22Rv1 (cell line): ENCODE results near the gene GLI1.

Experiments
- H3K27ac ChIP-seq: fragments of 450-650 bp; 2 replicates; pipeline ENCODE4 v1.5.1; 2017
- ZFX ChIP-seq: fragments of 450-650 bp; IDR thresholded peaks from 2 replicates; pipeline ENCODE4 v1.6.1; 2017; ENCODE audit warnings: antibody characterized with exemption, borderline replicate concordance
- TF ChIP-seq, protein P1 (sequence below): fragments of 450-650 bp; IDR thresholded peaks from 2 replicates; pipeline ENCODE4 v1.5.1; 2017; ENCODE audit warnings: mild to moderate bottlenecking

Gene GLI1

DNA sequence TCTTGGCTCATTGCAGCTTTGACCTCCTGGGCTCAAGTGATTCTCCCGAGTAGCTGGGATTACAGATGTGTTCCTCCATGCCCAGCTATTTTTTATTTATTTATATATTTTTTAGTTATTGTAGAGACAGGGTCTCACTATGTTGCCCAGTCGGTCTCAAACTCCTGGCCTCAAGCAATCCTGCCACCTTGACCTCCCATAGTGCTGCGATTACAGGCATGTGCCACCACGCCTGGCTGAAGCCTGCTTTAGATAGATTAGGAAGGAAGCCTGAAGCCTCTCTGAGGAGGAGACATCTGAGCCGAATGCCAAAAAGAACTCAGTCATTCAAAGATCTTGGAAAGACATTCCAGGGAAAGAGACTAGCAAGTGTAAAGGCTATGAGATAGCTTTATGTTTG is 14.8 kb upstream of the GLI1 start:
- TF ChIP-seq, protein P1, sequence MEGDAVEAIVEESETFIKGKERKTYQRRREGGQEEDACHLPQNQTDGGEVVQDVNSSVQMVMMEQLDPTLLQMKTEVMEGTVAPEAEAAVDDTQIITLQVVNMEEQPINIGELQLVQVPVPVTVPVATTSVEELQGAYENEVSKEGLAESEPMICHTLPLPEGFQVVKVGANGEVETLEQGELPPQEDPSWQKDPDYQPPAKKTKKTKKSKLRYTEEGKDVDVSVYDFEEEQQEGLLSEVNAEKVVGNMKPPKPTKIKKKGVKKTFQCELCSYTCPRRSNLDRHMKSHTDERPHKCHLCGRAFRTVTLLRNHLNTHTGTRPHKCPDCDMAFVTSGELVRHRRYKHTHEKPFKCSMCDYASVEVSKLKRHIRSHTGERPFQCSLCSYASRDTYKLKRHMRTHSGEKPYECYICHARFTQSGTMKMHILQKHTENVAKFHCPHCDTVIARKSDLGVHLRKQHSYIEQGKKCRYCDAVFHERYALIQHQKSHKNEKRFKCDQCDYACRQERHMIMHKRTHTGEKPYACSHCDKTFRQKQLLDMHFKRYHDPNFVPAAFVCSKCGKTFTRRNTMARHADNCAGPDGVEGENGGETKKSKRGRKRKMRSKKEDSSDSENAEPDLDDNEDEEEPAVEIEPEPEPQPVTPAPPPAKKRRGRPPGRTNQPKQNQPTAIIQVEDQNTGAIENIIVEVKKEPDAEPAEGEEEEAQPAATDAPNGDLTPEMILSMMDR = no peak
- no peak for TF ChIP-seq ZFX
- H3K27ac ChIP-seq = no peak overlapping the region

DNA sequence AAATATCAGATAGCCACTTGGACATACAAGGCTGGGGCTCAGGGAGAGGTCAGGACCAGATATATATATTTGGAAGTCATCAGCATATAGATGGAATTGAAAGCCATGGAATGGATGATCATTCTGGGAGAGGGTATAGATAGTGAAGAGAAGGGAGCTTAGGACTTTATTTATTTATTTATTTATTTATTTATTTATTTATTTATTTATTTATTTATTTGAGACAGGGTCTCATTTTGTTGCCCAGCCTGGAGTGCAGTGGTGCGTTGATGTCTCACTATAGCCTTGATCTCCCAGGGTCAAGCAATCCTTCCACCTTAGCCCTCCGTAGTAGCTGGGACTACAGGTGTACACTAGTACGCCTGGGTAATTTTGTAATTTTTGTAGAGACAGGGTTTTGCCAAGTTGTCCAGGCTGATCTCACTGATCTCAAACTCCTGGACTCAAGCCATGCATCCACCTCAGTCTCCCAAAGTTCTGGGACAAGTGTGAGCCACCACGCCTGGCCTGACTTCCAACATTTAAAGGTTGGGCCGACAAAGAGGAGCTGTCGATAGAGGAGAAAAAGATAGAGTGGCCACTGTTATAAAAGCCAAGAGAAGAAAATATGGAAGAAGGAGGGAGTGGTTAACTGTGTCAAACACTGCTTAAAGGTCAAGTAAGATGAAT is 13.2 kb upstream of the GLI1 start:
- no peak overlapping the region for H3K27ac ChIP-seq
- TF ChIP-seq, protein P1 = no peak
- no peak for TF ChIP-seq ZFX

DNA sequence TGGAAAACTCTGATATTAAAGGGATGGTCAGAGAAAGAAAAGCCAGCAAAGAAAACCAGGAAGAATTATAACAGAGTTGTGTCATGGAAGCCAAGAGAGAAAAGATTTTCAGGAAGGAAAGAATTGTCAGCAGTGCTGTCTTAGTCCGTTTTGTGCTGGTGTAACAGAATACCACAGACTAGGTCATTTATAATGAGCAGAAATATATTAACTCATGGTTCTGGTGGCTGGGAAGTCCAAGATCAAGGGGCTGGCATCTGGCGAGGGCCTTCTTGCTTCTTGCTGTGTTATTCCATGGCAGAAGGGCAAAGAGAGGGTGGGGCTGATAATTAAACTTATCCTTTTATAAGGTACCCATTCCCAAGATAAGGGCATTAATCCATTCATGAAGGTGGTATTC is 10.9 kb upstream of the GLI1 start:
- H3K27ac ChIP-seq = no peak overlapping the region
- no peak for TF ChIP-seq ZFX
- TF ChIP-seq, protein P1 = no peak

DNA sequence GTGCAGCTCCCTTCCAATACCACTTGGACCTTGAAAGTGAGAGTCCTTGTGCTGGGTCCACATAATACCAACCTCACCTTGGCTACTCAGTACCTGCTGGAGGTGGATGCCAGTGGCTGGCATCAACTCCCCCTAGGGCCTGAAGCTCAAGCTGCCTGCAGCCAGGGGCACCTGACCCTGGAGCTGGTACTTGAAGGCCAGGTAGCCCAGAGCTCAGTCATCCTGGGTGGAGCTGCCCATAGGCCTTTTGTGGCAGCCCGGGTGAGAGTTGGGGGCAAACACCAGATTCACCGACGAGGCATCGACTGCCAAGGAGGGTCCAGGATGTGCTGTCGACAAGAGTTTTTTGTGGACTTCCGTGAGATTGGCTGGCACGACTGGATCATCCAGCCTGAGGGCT is 10.2 kb upstream of the GLI1 start:
- no peak for TF ChIP-seq ZFX
- TF ChIP-seq, protein P1 = no peak
- no peak overlapping the region for H3K27ac ChIP-seq

DNA sequence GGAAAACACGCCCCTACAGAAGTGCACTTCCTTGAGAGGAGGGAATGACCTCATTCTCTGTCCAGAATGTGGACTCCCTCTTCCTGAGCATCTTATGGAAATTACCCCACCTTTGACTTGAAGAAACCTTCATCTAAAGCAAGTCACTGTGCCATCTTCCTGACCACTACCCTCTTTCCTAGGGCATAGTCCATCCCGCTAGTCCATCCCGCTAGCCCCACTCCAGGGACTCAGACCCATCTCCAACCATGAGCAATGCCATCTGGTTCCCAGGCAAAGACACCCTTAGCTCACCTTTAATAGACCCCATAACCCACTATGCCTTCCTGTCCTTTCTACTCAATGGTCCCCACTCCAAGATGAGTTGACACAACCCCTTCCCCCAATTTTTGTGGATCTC is 9.5 kb upstream of the GLI1 start:
- no peak overlapping the region for H3K27ac ChIP-seq
- TF ChIP-seq ZFX = no peak
- TF ChIP-seq, protein P1 = no peak

DNA sequence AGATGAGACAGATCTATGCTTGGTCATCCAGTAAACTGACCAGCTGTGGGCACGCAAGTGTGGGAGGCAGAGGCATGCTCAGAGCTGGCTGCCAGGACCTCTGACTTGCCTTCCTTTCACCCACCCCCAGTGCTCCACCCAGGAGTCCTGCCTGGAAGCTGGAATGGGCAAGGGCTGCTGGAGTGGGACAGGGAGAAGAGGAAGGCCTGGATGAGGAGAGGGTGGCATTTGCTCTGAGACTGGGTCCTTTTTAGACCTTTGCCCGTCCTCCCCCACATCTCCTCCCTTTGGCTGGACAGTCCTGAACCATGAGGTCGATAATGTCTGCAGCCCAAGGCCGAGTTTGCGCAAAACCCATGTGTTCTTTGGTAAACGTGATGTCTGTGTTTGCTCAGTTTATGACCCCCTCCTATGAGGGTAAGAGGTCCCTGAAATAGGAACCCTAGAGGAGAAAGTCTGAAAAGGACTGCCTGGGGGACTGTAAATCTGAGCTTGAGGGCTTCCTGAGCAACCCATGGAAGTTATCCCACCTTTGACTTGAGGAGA is 8.3 kb upstream of the GLI1 start:
- H3K27ac ChIP-seq = no peak overlapping the region
- TF ChIP-seq, protein P1 = no peak
- TF ChIP-seq ZFX = no peak

DNA sequence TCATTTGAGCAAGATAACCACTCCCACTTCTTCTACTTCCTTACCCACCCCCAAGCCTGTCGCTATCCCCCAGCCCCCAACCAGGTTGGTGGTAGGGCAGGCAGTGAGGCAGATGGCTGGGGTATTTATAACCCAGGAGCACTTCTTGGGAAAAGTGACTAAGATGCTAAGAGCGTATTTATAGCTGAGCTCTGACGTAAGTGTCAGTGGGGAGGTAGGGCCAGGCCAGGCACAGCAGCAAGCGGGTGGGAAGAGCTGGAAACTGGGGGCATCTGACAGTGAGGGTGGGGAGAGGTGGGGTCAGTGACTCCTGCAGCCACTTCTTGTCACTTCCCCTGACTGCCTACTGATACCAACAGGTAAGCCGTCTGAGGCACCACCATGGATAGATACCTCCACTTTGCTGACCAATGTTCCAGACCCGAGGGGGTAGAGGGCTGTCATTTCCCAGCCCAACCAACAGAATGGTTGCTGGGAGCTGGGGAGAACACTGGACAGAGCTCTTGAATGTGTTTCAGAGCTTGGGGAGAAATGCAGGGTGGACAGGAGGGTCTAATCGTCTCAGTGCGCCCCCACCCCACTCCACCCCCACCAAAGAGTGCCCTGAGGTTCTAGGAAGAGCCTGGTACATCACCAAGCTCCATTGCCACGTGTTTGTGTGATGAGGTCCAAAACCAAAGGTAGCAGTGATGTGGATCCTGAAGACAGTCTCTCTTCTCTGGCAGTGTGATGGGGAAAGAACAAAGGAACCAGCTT is 7.2 kb upstream of the GLI1 start:
- TF ChIP-seq ZFX = no peak
- TF ChIP-seq, protein P1 = no peak
- H3K27ac ChIP-seq = no peak overlapping the region
